Neural crest cell (in vitro differentiated cells): ENCODE measurements around the gene FNDC3B. TPM values are rescaled to one million over a fixed set of nuclear protein-coding genes. Genes with fewer than 3 reads are reported as not detected.

Source experiments
- DNase-seq: peaks from one replicate; pipeline ENCODE4 v3.0.0; 2021; ENCODE audit warnings: low read depth, mixed read lengths, low spot score
- H3K27ac Mint-ChIP-seq: one replicate; pipeline ENCODE4 v1.8.0; 2021; ENCODE audit warnings: mild to moderate bottlenecking, mixed read lengths; ENCODE audit not compliant: unreplicated experiment
- H3K27me3 Mint-ChIP-seq: 2 replicates; pipeline ENCODE4 v1.8.0; 2021; ENCODE audit warnings: low read depth, mild to moderate bottlenecking, mixed read lengths
- H3K36me3 Mint-ChIP-seq: 2 replicates; pipeline ENCODE4 v1.8.0; 2021; ENCODE audit warnings: low read depth, mild to moderate bottlenecking, mixed read lengths
- H3K4me1 Mint-ChIP-seq: 2 replicates; pipeline ENCODE4 v1.8.0; 2021; ENCODE audit warnings: mixed read lengths
- H3K4me3 Mint-ChIP-seq: one replicate; pipeline ENCODE4 v1.8.0; 2021; ENCODE audit warnings: mild to moderate bottlenecking, mixed read lengths
- H3K9me3 Mint-ChIP-seq: 2 replicates; pipeline ENCODE4 v1.8.0; 2021; ENCODE audit warnings: mixed read lengths
- total RNA-seq: library from RNA; stranded (reverse); gene quantifications from 2 replicates; pipeline ENCODE4 v1.2.1, GENCODE V29; 2021
- TF ChIP-seq, protein P1 (sequence below): fragments of 200-600 bp; sonication (generic); conservative IDR thresholded peaks from 2 replicates; pipeline ENCODE4 v1.5.0; 2021; ENCODE audit warnings: antibody characterized with exemption, mild to moderate bottlenecking

Gene FNDC3B
- total RNA-seq, 1 donor from 2014 or later, result 41.5 TPM

- TF ChIP-seq, protein P1, sequence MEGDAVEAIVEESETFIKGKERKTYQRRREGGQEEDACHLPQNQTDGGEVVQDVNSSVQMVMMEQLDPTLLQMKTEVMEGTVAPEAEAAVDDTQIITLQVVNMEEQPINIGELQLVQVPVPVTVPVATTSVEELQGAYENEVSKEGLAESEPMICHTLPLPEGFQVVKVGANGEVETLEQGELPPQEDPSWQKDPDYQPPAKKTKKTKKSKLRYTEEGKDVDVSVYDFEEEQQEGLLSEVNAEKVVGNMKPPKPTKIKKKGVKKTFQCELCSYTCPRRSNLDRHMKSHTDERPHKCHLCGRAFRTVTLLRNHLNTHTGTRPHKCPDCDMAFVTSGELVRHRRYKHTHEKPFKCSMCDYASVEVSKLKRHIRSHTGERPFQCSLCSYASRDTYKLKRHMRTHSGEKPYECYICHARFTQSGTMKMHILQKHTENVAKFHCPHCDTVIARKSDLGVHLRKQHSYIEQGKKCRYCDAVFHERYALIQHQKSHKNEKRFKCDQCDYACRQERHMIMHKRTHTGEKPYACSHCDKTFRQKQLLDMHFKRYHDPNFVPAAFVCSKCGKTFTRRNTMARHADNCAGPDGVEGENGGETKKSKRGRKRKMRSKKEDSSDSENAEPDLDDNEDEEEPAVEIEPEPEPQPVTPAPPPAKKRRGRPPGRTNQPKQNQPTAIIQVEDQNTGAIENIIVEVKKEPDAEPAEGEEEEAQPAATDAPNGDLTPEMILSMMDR, result no peak
- H3K27me3 Mint-ChIP-seq, result no peaks in the 10 kb centered on the region
- DNase-seq, result no peak
- H3K4me1 Mint-ChIP-seq, result peaks cover 61% of the 10 kb centered on the region
- peaks cover 9% of the 10 kb centered on the region for H3K36me3 Mint-ChIP-seq
- H3K4me3 Mint-ChIP-seq, result no peak overlapping the region
- no peak overlapping the region for H3K27ac Mint-ChIP-seq
- H3K9me3 Mint-ChIP-seq, result peaks cover 3% of the 10 kb centered on the region
These were observed 184.5 kb downstream of the FNDC3B start for GRCh38 chr3:172223870-172224269.

DNA sequence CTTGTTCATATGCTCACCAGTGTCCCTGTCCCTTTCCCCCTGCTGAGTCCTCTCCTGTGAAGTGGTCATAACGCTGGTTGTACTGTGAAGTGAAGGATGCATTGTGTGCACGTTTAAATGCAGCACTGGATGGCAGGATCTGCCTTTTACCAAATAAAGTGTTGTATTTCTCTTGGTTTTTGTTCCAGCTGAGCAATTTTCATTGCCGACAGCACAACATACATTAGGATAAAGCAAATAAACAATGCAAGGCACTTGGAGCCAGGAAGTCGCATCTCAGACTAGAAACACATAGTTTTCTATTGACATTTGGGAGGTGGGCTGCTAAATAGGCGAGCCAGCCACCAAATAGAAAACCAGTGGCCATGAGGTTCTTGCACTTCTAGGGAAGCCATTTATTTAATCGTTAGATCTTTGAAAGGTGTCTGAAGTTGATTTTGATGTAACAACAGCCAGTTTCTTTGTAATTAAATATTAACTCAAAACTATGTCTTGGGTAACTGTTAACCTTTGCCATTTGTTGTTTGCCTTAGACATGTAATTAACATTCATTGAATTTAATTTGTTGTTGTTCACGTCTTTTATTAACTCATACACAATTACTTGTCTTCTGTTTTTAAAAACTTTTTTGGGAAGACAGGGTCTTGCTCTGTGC lies 185.3 kb downstream of the FNDC3B start:
- TF ChIP-seq, protein P1, result no peak
- Mint-ChIP-seq H3K27me3 (no peaks in the 10 kb centered on the region), H3K9me3 (peaks cover 3% of the 10 kb centered on the region), H3K36me3 (peaks cover 11% of the 10 kb centered on the region), H3K4me1 (peaks cover 62% of the 10 kb centered on the region), H3K27ac (no peak overlapping the region), H3K4me3 (no peak overlapping the region)
- no peak for DNase-seq

GRCh38 chr3:172225215-172225707 lies 185.9 kb downstream of the FNDC3B start:
- TF ChIP-seq, protein P1, result no peak
- Mint-ChIP-seq H3K4me3 (no peak overlapping the region), H3K9me3 (peaks cover 3% of the 10 kb centered on the region), H3K27ac (no peak overlapping the region), H3K27me3 (no peaks in the 10 kb centered on the region), H3K4me1 (peaks cover 62% of the 10 kb centered on the region), H3K36me3 (peaks cover 11% of the 10 kb centered on the region)
- no peak for DNase-seq

- H3K27ac Mint-ChIP-seq, result no peak overlapping the region
- no peak overlapping the region for H3K4me3 Mint-ChIP-seq
- H3K27me3 Mint-ChIP-seq, result no peaks in the 10 kb centered on the region
- peaks cover 55% of the 10 kb centered on the region for H3K4me1 Mint-ChIP-seq
- TF ChIP-seq, protein P1, result no peak
- DNase-seq, result no peak
- peaks cover 3% of the 10 kb centered on the region for H3K9me3 Mint-ChIP-seq
- H3K36me3 Mint-ChIP-seq, result peaks cover 17% of the 10 kb centered on the region
These were observed 187.5 kb downstream of the FNDC3B start for GRCh38 chr3:172226831-172227230.

DNA sequence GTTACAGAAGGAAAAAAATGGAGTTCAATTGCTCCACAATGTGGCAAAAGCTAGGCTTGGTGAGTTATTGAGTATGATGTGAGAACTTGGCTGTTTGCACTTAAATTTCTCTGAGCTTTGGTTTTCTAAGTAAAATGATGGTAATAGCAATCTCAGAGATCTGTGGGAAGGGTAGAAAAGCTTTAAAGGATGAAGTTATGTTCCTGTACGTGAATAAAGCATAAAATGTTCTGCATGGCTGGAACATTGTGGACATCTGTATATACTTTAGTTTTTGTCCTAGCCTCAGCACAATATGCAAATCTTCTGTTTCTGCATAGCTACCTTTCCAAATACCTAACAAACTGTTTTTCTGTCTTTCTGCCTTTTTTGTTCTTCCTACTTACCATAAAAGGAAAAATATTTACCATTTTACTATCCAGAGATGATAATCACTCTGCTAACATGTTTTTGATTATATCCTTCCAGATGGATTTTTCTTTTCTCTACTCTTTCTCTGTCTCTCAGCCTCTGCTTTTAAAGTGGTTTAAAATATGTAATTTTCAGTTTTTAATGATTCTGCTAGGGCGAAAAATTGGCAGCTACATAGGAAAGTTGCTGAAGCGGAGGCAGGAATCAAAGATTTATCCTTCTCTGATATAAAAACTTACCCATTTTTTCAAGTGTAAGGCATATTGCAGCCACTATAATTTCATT lies 188.1 kb downstream of the FNDC3B start:
- DNase-seq, result no peak
- H3K4me1 Mint-ChIP-seq, result peaks cover 54% of the 10 kb centered on the region
- H3K36me3 Mint-ChIP-seq, result peaks cover 19% of the 10 kb centered on the region
- peaks cover 3% of the 10 kb centered on the region for H3K9me3 Mint-ChIP-seq
- H3K27me3 Mint-ChIP-seq, result no peaks in the 10 kb centered on the region
- no peak overlapping the region for H3K27ac Mint-ChIP-seq
- TF ChIP-seq, protein P1, result no peak
- H3K4me3 Mint-ChIP-seq, result no peak overlapping the region
